ENCODE results near the gene TPRN. TPM values are rescaled to one million over a fixed set of nuclear protein-coding genes. Genes with fewer than 3 reads are reported as not detected.

TPRN gene
- total RNA-seq, 1 experiment from 2014 or later = 7.4 TPM

DNA sequence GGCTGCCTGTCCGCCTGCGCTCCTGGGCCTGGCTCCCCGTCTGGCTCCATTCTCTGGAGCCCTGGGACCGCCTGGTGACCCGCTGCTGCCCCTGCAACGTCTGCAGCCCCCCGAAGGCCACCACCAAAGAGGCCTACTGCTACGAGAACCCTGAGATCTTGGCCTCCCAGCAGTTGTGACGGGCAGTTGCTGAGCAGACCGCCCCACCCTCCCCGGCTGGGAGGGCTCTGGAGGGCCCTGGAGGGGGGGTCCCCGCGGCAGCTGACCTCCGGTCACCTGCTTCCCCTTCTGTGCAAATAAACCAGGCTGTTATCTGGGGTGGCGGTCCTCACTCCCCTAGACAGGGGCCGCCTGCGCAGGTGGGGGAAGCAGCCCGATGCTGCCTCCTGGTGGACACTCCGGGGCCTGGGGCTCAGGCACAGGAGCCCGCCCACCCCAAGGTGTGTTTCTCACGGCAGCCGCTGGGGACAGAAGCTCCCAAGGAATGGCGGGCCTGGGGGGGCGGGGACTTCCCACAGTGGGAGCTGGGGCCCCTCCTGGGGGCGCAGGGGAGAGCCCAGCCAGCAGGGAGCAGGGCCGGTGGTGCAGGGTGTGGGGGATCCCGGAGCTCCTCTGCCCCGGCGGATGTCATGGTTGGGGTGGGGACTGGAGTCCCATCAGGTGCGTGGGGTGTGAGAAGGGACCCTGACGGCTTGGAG lies 35.8 kb upstream of the TPRN start:
- DNase-seq (ENCODE audit: extremely low read depth, low read depth) = peak; percentile 78

DNA sequence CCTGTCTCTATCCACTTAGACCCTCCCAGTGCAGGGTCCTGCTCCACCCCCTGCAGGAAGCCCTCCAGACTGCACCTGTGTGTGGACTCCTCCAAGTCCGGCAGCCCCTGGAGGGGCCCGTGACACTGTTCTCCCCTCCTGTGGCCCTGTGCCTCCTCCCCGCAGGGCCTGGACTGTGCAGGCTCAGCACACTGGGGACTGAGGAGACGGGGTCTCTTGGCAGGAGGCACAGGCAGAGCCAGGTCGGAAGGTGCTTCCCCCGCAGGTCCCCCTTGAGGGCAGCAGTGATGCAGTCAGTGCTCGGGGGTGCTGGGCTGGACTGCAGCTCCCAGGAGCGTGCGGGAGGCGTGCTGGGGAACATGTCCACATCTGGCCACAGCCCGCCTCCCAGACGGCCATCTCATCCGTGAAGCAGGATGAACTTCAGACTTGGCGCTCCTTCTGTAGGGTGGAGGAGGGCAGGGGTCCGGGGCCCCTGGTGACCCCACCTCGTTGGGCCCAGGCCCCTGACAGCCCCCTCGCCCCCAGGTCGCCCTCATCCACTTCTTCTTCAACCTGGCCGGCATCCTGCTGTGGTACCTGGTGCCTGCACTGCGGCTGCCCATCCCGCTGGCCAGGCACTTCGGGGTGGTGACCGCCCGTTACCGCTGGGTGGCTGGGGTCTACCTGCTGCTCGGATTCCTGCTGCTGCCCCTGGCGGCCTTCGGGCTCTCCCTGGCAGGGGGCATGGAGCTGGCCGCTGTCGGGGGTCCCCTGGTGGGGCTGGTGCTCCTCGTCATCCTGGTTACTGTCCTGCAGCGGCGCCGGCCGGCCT lies 35.1 kb upstream of the TPRN start:
- DNase-seq (ENCODE audit: extremely low read depth, low read depth) = no peak

GRCh38 chr9:137234758-137235423 lies 34.4 kb upstream of the TPRN start:
- DNase-seq (ENCODE audit: extremely low read depth, low read depth) = no peak

GRCh38 chr9:137234055-137234697 lies 33.6 kb upstream of the TPRN start:
- no peak for DNase-seq (ENCODE audit: extremely low read depth, low read depth)

- DNase-seq (ENCODE audit: extremely low read depth, low read depth) = no peak
These were observed 32.8 kb upstream of the TPRN start for GRCh38 chr9:137233143-137233980.

DNA sequence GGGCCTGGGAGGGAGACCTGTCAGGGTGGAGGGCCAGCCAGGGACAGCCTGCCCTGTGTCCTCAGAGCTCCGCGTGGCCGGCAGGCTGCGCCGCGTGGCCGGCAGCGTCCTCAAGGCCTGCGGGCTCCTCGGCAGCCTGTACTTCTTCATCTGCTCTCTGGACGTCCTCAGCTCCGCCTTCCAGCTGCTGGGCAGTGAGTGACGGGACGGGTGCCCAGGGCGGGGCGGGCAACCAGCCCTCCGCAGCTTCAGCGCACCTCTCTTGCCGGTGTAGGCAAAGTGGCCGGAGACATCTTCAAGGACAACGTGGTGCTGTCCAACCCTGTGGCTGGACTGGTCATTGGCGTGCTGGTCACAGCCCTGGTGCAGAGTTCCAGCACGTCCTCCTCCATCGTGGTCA lies 32.0 kb upstream of the TPRN start:
- no peak for DNase-seq (ENCODE audit: extremely low read depth, low read depth)

DNA sequence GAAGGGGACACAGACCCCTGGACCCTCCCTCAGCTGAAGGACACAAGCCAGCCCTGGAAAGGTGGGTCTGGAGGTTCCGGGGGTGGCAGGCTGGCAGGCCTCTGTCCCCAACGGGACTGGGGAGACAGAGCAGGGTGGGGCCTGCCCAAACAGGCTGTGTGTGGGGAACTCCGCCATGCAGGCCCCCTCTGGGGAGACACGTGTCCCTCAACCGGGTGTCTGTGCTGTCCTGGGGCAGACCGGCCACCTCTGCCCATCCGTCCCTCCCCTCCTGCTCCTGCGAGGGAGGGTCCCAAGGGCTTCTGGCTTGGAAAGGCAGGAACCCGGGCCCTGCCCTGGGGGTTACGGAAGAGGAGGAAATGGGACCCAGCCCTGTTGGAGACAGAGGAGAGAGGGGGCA lies 31.6 kb upstream of the TPRN start:
- no peak for DNase-seq (ENCODE audit: extremely low read depth, low read depth)

DNA sequence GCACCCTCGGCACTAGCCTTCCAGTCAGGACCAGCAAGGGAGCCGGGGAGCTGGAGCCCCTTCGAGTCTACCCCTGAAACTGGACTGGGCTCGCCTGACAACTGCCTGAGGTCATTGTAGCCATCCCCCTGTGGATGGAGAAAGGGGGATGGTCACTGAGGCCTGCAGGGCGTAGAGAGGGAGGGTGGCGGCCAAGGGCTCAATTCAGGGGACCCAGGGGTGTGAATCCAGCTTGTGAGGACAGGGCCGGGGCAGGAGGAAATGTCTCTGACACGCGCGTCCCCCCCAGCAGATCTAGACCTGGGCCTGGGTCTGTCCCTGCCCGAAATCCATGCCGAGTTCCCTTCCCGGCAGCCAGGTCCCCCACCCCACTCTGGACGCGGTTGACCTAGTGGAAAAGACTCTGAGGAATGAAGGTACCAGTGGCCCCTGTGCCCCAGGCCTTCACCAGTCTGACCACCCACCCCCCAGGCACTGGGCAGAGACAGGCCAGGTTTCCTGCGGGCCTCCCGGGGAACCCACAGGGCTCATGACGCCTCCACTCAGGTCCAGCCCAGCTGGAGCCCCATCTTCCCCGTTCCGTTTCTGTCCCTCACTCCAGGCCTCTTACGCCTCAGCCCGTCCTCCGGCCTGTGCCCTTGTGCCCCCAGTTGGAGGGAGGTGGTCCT lies 31.0 kb upstream of the TPRN start:
- no peak for DNase-seq (ENCODE audit: extremely low read depth, low read depth)

DNA sequence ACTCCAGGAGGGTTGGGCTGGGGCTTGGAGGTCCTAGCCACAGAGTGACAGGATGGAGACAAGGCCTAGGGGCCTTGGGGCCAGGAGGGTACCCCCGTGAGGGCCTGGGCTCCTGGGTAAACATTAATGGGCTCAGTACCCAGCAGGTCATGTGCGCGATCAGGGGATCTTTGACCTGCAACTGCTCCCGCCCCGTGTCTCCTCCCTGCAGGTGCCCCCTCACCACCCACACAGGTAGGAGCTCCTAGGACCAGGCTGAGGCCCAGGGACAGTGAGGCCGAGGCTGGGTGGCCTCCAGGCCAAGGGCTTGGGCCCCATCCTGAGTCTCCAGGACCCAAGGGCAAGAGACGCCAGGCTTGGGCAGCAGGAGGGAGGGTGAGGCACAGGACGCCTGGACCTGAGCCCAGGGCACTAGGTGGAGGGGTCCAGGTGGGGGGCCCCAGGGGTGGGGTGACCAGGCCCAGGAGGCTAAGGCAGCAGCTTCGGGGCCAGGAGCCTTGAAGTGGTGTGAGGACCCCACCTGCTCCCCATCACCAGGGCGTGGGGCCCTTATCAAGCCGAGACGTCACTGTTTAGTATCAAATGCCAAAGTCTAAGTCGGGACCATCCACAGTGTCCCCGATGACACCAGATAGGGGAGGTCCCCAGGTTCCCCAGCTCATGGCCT lies 30.3 kb upstream of the TPRN start, which contains the start of gene SLC34A3:
SLC34A3 (plus strand) TSS at position 197 of the 667 bp plus-strand sequence. CDS start 802 bp downstream, outside the sequence.
- no peak for DNase-seq (ENCODE audit: extremely low read depth, low read depth)

- no peak for DNase-seq (ENCODE audit: extremely low read depth, low read depth)
These were observed 29.6 kb upstream of the TPRN start for GRCh38 chr9:137229903-137230704.

GRCh38 chr9:137228968-137229896 lies 28.7 kb upstream of the TPRN start:
- no peak for DNase-seq (ENCODE audit: extremely low read depth, low read depth)

GRCh38 chr9:137228506-137228967 lies 28.0 kb upstream of the TPRN start:
- DNase-seq (ENCODE audit: extremely low read depth, low read depth) = no peak

- DNase-seq (ENCODE audit: extremely low read depth, low read depth) = no peak
These were observed 27.4 kb upstream of the TPRN start for GRCh38 chr9:137227853-137228505.

DNA sequence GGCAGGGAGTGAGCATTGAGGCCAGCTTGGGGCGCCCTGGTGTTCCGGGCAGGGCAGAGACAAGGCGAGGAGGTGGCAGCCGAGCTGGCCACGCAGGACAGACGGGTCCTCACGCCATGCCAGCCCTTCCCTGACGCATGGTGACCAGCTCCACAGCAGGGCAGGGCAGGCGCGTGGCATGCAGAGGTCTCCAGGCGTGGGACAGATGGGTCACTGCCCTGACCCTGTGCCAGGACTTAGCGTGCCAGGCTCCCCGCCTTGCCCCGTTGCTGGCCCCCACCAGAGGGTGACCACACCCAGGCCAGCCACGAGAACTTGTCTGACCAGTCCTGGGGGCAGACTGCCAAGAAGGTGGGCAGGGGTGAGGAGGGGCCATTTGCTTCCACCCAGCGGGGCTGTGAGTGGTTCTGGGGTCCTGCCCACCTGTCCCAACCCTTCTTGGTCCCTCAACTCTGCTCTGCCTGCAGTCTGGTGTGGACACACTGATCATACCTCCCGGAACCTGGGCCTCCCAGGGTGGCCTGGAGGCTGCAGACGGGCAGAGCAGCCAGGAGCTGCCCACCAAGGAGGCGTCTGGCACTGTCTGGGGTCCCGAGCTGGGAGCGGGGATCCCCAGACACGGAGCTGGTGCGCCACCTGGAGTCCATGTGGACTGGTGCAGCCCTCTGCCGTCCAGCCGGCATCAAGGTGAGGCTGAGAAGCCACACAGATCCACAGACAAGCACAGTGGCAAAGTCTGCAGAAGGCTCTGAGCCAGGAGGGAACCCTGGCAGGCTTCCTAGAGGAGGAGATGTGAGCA lies 26.7 kb upstream of the TPRN start, which contains the start of gene RNF224:
RNF224 (plus strand) TSS at position 449 of the 799 bp plus-strand sequence. CDS start 834 bp downstream, outside the sequence.
- DNase-seq (ENCODE audit: extremely low read depth, low read depth) = peak; percentile 77

DNA sequence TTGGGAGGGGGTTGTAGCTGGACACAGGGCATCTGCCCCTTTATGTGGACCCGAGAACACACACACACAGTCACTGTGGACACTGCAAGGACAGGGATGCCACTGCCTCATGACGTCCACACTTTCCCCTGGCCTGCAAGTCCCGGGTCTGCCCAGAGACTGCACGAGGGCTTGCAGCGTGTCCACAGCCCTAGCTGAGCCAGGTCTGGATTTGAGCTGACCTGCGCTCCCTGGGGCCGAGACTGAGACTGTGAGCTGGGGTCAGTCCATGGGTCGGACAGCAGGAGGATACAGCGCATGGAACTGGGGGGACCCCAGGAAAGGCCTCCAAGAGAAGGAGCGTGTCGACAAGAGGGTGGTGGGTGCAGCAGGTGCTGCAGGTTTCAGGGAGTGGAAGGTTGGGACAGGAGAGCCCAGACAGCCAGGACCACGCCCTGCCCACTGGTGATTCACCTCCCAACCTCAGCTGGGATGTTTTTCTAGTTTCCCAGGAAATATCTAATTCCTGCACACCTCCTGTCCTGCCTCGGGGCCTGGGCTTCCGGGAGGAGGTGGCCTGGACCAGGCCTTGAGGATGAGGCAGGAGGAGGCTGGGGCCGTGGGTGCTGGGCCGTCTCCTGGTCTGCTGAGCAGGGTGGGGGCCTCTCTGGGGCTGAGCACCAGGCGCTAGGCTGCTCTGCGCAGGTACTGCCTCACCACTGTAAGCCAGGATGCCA lies 26.0 kb upstream of the TPRN start:
- DNase-seq (ENCODE audit: extremely low read depth, low read depth) = no peak

Data from NCI-H460 (cell line).